NCI-H2171 treated with DMSO at 0.1 percent for 48 hours (cell line): Measurements from ENCODE around the gene CCDC126.
A peak's percentile ranks its signal among the peaks of the same experiment; 100 is the strongest.
"Not testable (repeated sequence)": the region's sequence is repeated elsewhere in the genome, so short reads cannot be mapped to it uniquely, and the experiment has no call there.

ENCODE experiments used
- DNase-seq: peaks from one replicate; lab custom pipeline; 2025; lab: John Stamatoyannopoulos, UW

Gene CCDC126

DNA sequence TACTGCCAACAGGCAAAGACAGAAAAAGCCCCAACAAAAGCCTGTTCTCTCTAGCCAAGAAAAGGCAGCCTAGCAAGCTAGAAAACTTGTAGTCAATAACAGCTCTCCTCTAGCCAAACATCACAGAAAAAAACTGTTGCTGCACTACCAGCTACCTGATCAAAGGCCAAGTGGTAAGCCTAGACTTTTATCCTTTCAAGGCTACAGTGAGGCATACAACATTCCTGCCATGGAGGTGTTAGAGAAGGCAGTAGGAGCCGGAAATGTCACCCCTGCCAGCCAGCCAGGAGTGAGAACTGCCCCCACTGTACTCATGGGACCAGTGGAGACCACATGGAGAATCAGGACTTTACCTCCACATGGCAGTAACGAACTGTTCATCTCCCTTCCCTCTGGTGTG lies 31.2 kb downstream of the CCDC126 start:
- no peak for DNase-seq

DNA sequence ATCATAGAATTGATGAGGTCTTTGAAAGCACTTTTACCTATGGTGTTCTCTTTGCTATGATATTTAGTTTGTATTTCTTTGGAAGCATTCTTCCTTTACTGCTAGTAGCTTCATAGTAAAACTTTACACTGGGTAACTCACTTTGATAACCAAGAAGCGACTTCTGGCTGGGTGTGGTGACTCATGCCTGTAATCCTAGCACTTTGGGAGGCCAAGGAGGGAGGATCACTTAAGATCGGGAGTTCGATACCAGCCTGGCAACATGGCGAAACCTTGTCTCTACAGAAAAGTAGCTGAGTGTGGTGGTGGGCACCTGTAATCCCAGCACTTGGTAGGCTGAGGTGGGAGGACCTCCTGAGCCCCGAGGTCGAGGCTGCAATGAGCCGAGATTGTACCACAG lies 36.2 kb downstream of the CCDC126 start:
- no peak for DNase-seq

DNA sequence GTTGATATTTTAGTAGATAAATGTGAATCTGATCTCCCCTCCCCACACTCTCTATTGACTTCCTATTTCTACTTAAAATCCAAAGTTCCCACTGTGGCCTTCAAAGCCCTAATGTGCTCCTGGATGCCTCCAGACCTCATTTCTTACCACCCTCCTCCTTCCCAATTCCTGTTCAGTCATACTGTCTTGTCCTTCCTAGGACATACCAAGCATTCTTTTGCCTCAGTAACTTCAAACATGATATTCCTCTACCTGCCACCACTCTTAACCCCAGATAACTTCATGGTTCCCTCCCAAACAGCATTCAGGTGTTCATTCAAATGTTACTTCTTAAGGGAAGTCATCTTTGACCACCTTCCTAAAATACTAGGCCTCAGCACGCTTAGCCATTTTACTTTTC lies 48.6 kb downstream of the CCDC126 start:
- DNase-seq = no peak

DNA sequence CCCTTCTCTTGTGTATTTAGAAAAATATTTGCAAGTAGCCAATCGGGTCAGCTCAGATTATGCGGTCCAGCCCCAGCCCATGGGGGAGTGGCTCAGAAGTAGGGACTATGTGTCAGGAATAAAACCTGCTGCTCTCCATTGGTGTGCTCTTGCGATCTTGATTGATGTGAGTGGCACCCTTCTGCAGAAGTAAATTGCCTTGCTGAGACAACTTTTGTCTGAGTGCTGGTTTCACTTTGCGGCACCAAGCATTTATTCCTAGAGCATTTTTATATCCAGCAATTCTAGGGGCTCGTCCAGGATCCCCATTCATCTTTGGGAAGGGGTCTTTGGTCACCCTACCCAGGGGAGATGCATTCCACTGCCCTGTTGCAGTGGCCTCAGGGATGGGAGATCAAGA lies 56.8 kb downstream of the CCDC126 start:
- no peak for DNase-seq

DNA sequence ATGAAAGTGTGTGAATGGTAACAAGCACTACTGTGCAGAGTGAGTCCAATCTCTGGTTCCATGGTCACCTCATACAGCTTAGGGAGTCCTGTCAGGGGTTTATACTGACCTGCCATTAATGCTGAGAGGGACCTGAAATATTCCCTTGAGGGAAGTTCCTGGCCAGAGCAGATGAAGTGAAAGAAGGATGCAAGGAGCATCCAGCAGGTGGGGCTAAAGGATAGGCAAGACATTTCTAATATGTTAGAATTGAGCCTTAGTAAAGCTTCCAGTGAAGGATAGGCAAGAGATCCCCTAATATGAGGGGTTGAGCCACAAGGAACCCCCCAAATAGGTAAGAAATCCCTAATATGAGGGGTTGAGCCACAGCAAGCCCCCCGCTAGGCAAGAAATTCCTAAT lies 57.3 kb downstream of the CCDC126 start:
- no peak for DNase-seq

GRCh38 chr7:23655433-23655832 lies 58.3 kb downstream of the CCDC126 start:
- DNase-seq = no peak

DNA sequence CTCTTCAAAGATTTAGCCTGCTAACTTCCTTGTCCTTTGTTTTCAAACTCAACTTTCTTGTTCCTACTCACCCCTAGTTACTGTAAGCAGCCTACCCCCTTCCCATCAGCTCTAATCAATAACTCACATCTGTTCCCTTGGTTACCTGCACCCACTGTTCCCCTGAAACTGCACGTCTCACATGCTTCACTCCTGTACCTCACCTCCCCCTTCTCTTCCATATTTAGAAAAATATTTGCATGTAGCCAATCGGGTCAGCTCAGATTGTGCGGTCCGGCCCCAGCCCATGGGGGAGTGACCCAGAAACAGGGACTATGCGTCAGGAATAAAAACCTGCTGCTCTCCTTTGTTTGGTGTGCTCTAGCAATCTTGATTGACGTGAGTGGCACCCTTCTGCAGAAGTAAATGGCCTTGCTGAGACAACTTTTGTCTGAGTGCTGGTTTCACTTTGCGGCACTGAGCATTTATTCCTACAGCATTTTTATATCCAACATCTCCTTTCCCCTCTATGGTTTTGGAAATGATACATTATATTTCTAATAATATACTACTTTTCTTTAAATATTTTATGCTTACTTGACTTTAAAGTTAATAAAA lies 61.7 kb downstream of the CCDC126 start:
- DNase-seq = no peak

GRCh38 chr7:23661385-23661784 lies 64.2 kb downstream of the CCDC126 start:
- DNase-seq = no peak

DNA sequence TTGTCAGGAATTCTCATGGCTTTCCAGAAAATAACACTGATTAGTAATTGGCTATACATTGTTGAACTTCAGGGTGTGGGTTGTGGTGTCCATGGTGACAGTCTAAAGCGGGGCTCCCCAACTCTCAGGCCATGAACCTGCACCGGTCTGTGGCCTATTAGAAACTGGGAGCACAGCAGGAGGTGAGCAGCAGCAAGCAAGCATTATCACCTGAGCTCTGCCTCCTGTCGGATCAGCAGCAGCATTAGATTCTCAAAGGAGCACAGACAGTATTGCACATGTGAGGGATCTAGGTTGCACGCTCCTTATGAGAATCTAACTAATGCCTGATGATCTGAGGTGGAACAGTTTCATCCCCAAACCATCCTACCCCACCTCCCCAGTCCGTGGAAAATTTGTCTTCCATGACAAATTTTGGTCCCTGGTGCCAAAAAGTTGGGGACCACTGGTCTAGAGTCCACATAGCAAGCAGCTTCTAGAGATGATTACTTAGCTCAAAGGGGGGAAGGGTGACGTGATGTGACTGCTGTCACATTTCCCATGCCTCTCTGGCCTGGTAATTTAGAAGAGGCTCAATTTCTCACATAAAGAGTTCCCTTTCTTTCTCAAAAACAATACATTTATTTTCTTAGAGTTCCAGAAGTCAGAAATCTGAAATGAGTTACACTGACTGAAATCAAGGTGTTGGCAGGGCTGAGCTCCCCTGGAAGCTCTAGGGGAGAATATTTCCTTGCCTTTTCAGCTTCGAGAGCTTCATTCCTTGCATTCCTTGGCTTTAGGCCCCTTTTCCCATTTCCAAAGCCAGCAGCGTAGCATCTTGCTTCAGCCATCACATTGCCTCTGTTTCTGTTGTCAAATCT lies 65.2 kb downstream of the CCDC126 start:
- DNase-seq = no peak

- no peak for DNase-seq
Observed at GRCh38 chr7:23662984-23663313, 65.8 kb downstream of the CCDC126 start.

- no peak for DNase-seq
Observed at GRCh38 chr7:23664122-23664521, 66.9 kb downstream of the CCDC126 start.

DNA sequence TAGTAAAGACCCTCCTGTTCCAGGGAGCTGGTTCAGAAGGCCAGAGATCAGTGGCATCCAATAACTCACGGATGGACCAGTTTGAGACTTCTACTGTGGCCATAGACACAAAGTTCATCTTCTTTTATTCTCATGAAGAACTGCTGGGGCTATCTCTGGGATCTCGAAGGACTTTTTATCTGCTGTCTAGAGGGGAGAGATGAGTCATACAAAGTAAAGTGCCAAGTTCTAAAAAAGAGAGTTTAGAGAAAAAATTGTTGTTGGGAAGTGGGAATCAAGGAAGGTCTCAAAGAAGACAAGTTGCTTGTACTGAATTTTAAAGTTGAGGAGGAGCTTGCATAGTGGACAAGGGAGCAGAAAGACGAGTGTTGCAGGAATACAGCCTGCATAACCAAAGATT lies 74.9 kb downstream of the CCDC126 start:
- DNase-seq = no peak

DNA sequence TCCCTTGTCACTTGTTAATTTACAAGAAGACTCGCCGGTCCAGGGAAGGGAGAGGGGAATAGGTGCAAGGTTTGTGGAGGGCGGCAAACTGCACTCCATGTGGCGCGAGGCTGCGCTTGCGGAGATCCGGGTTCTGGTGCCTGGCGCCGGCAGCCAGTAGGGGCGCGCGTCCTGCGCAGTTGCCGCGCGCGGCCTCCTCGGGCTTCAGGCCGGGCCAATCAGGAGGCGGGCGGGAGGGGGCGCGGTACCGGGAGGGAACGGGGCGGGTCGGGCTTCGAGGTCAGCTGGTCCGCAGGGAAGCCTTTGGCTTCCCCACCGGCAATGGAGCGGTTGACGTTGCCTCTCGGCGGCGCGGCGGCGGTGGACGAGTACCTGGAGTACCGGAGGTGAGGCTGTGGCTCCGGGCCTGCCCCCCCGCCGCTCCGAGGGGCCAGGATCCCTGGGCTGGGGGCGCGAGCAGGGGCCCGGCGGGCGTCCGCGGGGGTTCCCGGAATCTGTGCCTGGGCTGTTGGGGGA lies 82.8 kb downstream of the CCDC126 start, which contains the start of gene FAM221A:
TSS of gene FAM221A (plus strand) at position 302 of the 516 bp plus-strand sequence. CDS start at position 322, 20 bp downstream.
- DNase-seq = peak; percentile 78

GRCh38 chr7:23680414-23681405 lies 83.5 kb downstream of the CCDC126 start:
- DNase-seq = peak; percentile 17

DNA sequence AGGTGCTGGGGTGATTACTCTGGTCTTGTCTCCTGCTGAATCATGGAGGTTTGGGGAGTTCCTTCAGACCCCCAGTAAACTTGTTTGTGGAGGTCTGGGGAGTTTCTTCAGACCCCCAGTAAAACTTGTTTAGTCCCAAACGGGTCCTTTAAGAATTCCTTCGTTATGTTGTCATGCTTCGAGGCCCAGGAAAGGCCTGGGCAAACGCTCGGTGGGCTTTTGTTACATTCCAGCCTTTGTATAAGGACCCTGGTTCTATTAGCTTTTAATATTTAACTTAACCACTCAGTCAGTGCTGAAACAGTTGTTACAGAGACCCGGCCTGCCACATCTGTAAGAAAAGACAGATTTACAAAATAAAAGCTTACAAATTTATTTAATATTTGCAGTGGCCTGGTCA lies 86.9 kb downstream of the CCDC126 start:
- DNase-seq = not testable (repeated sequence)

GRCh38 chr7:23685731-23686130 lies 88.5 kb downstream of the CCDC126 start:
- DNase-seq = no peak

GRCh38 chr7:23687011-23687410 lies 89.8 kb downstream of the CCDC126 start:
- no peak for DNase-seq

- DNase-seq = no peak
Observed at GRCh38 chr7:23689165-23689564, 92.0 kb downstream of the CCDC126 start.

GRCh38 chr7:23691320-23691719 lies 94.1 kb downstream of the CCDC126 start:
- no peak for DNase-seq

DNA sequence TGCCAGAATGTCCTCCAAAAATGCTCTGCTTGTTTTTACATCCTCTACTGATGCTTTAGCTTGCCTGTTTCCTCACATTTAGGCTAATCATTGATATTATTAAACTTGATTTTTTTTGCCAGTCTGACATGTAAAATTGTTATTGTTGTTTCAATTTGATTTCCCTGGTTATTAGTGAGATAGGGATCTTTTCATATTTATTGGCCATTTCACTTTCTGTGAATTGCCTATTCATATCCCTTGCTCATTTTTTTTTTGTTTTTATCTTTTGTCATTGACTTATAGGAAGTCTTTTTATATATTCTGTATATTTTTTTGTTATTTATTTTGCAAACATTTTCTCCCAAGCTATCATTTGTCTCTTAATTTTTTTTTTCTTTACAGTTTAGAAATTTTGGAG lies 96.0 kb downstream of the CCDC126 start:
- no peak for DNase-seq
